Choroid plexus epithelial cell (primary cell): Measurements from ENCODE around the gene PSMD3.

ENCODE experiments used
- DNase-seq: peaks from one replicate; pipeline ENCODE4 v3.0.0-alpha.2; 2010; ENCODE audit warnings: low read depth
- H3K4me3 ChIP-seq: 2 replicates; pipeline ENCODE4 v1.5.1; 2011; ENCODE audit warnings: low read depth, mild to moderate bottlenecking, control low read depth, low read length, moderate library complexity
- CTCF ChIP-seq: conservative IDR thresholded peaks from 2 replicates; pipeline ENCODE4 v1.5.1; 2011; ENCODE audit warnings: low read depth, mild to moderate bottlenecking, control low read depth, inconsistent platforms, low read length, moderate library complexity

PSMD3 gene

GRCh38 chr17:40028595-40028994 is 48.0 kb downstream of the PSMD3 start:
- TF ChIP-seq CTCF = no peak
- no peak for DNase-seq
- H3K4me3 ChIP-seq = no peak overlapping the region

GRCh38 chr17:40031706-40032105 is 51.1 kb downstream of the PSMD3 start:
- no peak overlapping the region for H3K4me3 ChIP-seq
- no peak for TF ChIP-seq CTCF
- DNase-seq = no peak

- no peak for TF ChIP-seq CTCF
- no peak overlapping the region for H3K4me3 ChIP-seq
- no peak for DNase-seq
Observed at GRCh38 chr17:40032322-40033320, 52.0 kb downstream of the PSMD3 start.

GRCh38 chr17:40033339-40033738 is 52.7 kb downstream of the PSMD3 start:
- no peak overlapping the region for H3K4me3 ChIP-seq
- DNase-seq = no peak
- TF ChIP-seq CTCF = no peak

- no peak for TF ChIP-seq CTCF
- no peak for DNase-seq
- no peak overlapping the region for H3K4me3 ChIP-seq
Observed at GRCh38 chr17:40034426-40035161, 54.0 kb downstream of the PSMD3 start.

GRCh38 chr17:40035162-40035559 is 54.6 kb downstream of the PSMD3 start:
- peak; percentile 93 for TF ChIP-seq CTCF
- DNase-seq = peak; percentile 77
- H3K4me3 ChIP-seq = no peak overlapping the region
